Left lung (tissue), 10 donors: ENCODE results near the gene AUTS2. TPM values are rescaled to one million over a fixed set of nuclear protein-coding genes. Genes with fewer than 3 reads are reported as not detected.

Experiments
- ATAC-seq: fragments of 200-7000 bp; cut with Tn5 transposase; one replicate; pipeline ENCODE4 v1.9.1; 2020; ENCODE audit warnings: moderate library complexity
- DNase-seq, 4 donors: peaks; one replicate each; pipeline ENCODE4 v3.0.0-alpha.2; 2013 to 2020
- H3K27ac ChIP-seq, 2 donors: fragments of 200-600 bp; sonication (generic) in 1 of 2; one replicate each; pipeline versions ENCODE4 v1.5.0 to v1.8.0; 2020 to 2021
- H3K27me3 ChIP-seq, 2 donors: fragments of 200-600 bp; sonication (generic) in 1 of 2; one replicate each; pipeline versions ENCODE4 v1.5.0 to v1.8.0; 2020 to 2021
- H3K36me3 ChIP-seq, 2 donors: fragments of 200-600 bp; sonication (generic) in 1 of 2; one replicate each; pipeline versions ENCODE4 v1.5.0 to v1.8.0; 2020 to 2021
- H3K4me1 ChIP-seq, 2 donors: fragments of 200-600 bp; one replicate each; pipeline ENCODE4 v1.8.0; 2021
- H3K4me3 ChIP-seq, 2 donors: fragments of 200-600 bp; sonication (generic) in 1 of 2; one replicate each; pipeline versions ENCODE4 v1.5.0 to v1.8.0; 2020 to 2021; ENCODE audit warnings: mild to moderate bottlenecking in 1 of 2
- H3K9me3 ChIP-seq, 2 donors: fragments of 200-600 bp; sonication (generic) in 1 of 2; one replicate each; pipeline versions ENCODE4 v1.5.0 to v1.8.0; 2020 to 2021
- intact Hi-C, 2 donors: fragments of 100-400 bp; cut with DNase I; formaldehyde crosslinking; loops; one replicate each; pipeline versions ENCODE4 v1.11.2 to v1.14.2; 2022
- polyA plus RNA-seq, 6 donors: library from polyadenylated mRNA; unstranded; fragments of 120-200 nt; gene quantifications; one replicate each; pipeline ENCODE4 v1.2.1, GENCODE V29; 2013; ENCODE audit not compliant: insufficient read length in 6 of 6
- total RNA-seq, 2 donors: library from RNA; stranded (reverse); fragmentation: NEBNext Ultra II Directional; extraction: Animal tissue kit (Norgen Biotek cat#: 25700); gene quantifications; one replicate each; pipeline ENCODE4 v1.2.1, GENCODE V29; 2021
- TF ChIP-seq, protein P1 (sequence below), 2 donors: fragments of 200-600 bp; sonication (generic) in 1 of 2; IDR thresholded peaks; one replicate each; pipeline versions ENCODE4 v1.5.0 to v1.8.0; 2021; ENCODE audit warnings: antibody characterized with exemption in 2 of 2
- donor health status: DM: no; HTN: yes; CAD: no.
- donor health status: DM: no; HTN: no; CAD: no.

The AUTS2 gene
- total and polyA plus RNA-seq, 8 donors = 40.4 to 119 (median 103) TPM

DNA sequence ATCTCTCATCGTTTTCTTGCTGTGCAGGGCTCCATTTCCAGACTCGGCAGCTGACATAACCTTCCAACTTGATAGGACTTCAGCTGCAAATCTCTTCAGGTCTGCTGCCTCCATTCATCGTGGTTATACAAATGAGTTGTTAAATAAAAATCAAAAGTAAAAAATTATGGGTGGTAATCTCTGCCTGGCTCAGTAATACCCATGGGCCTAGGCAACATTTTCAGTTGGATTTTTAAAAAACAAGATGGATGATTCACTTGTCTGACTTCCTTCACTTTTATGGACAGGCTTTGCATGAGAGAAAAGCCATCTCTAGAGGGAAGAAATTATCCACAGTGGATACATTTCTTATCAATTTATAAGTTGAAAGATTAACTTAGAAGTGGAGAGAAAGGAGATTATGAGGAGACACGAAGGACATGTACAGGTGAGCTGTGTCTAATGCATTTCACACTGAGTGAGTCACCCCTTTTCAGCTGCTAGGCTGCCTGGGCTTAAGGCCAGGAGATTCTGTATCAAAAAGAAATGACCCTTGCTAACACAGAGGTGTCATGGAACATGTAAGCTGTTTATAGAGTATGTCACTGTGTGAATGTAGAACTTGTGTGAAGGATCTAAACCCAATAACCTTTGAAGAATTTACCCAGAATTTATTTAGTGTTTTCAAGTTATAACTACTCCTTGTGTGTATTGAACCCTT is 495.1 kb downstream of the AUTS2 start:
- DNase-seq (no peak), ATAC-seq (peak; percentile 76)
- H3K4me3 ChIP-seq = no peak overlapping the region
- H3K4me1 ChIP-seq = no peaks in the 10 kb centered on the region
- no peaks in the 10 kb centered on the region for H3K36me3 ChIP-seq
- TF ChIP-seq, protein P1, sequence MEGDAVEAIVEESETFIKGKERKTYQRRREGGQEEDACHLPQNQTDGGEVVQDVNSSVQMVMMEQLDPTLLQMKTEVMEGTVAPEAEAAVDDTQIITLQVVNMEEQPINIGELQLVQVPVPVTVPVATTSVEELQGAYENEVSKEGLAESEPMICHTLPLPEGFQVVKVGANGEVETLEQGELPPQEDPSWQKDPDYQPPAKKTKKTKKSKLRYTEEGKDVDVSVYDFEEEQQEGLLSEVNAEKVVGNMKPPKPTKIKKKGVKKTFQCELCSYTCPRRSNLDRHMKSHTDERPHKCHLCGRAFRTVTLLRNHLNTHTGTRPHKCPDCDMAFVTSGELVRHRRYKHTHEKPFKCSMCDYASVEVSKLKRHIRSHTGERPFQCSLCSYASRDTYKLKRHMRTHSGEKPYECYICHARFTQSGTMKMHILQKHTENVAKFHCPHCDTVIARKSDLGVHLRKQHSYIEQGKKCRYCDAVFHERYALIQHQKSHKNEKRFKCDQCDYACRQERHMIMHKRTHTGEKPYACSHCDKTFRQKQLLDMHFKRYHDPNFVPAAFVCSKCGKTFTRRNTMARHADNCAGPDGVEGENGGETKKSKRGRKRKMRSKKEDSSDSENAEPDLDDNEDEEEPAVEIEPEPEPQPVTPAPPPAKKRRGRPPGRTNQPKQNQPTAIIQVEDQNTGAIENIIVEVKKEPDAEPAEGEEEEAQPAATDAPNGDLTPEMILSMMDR (IDR thresholded peaks at IDR 0.05) = no peak
- H3K27me3 ChIP-seq = no peaks in the 10 kb centered on the region
- peaks cover 0 to 3% of the 10 kb centered on the region in 2 donors for H3K9me3 ChIP-seq
- H3K27ac ChIP-seq = no peak overlapping the region
- intact Hi-C loops = no loop called here

GRCh38 chr7:70094831-70095230 is 496.6 kb downstream of the AUTS2 start:
- Histone ChIP-seq H3K27ac (no peak overlapping the region), H3K27me3 (no peaks in the 10 kb centered on the region), H3K4me3 (no peak overlapping the region), H3K4me1 (no peaks in the 10 kb centered on the region), H3K36me3 (no peaks in the 10 kb centered on the region), H3K9me3 (no peaks in the 10 kb centered on the region)
- intact Hi-C loops = no loop called here
- TF ChIP-seq, protein P1 (IDR thresholded peaks at IDR 0.05) = no peak
- no peak for DNase-seq
- no peak for ATAC-seq

- no peaks in the 10 kb centered on the region for H3K36me3 ChIP-seq
- H3K27ac ChIP-seq = no peak overlapping the region
- no peaks in the 10 kb centered on the region for H3K27me3 ChIP-seq
- no peaks in the 10 kb centered on the region for H3K9me3 ChIP-seq
- DNase-seq (no peak), ATAC-seq (no peak)
- H3K4me3 ChIP-seq = no peak overlapping the region
- intact Hi-C loops = no loop called here
- no peaks in the 10 kb centered on the region for H3K4me1 ChIP-seq
- TF ChIP-seq, protein P1 (IDR thresholded peaks at IDR 0.05) = no peak
Measured at GRCh38 chr7:70097645-70098044, 499.4 kb downstream of the AUTS2 start.

DNA sequence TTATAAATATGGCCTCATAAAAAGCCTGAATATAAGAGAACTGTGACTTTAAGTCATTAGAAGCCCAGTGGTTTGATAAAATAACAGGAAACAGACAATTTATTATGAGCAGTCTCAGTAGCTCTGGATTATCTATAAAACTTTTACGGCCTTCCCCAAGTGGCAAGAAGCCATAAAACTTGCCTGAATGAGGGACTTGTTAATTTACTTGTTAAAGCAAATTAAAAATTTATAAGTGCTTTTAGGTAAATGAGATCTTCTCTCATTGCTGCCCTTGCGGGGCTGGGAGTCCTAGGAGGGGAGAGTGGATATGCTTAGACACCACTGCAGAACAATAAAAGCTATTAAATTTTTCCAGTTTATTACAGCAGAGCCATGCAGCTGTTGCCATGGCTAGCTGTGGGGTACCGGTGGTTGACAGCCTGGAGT is 499.9 kb downstream of the AUTS2 start:
- intact Hi-C loops = no loop called here
- ATAC-seq = no peak
- TF ChIP-seq, protein P1 (IDR thresholded peaks at IDR 0.05) = no peak
- Histone ChIP-seq H3K27me3 (no peaks in the 10 kb centered on the region), H3K4me3 (no peak overlapping the region), H3K4me1 (no peaks in the 10 kb centered on the region), H3K36me3 (no peaks in the 10 kb centered on the region), H3K9me3 (no peaks in the 10 kb centered on the region), H3K27ac (no peak overlapping the region)
- DNase-seq = no peak

DNA sequence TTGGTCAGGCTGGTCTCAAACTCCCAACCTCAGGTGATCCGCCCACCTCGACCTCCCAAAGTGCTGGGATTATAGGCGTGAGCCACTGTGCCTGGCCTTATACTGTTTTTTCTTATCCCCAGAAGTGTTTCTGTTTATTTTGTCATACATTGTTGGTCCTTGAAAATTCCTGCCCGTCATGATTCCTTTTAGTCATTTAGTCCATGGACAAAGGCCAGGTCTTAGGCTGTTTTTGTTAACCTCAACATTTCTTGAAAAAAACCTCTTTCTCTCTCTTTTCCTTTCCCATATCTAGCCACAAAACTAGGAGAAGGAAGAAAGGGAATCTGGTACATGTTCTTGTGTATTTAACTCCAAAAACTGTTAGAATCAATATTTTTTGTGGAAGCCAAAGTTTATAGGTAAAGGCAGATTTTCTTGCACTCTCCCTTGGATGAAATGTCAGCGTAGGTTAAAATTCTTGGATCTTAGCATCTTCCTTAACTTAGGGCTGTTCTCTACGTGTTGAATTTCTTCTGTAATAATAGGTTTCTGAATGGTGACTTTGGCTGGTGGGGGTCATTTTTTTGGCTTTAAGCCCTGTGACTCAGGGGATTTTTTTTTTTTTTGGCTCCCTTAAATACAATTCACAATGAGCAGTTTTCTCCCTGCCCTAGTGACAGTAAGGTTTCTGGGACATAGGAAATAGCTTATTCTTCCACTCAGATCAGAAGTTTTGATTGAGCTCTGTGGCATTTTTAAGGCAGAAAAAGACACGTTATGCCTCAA is 500.8 kb downstream of the AUTS2 start:
- H3K27ac ChIP-seq = no peak overlapping the region
- no peak for DNase-seq
- TF ChIP-seq, protein P1 (IDR thresholded peaks at IDR 0.05) = no peak
- H3K36me3 ChIP-seq = no peaks in the 10 kb centered on the region
- intact Hi-C loops = no loop called here
- no peaks in the 10 kb centered on the region for H3K4me1 ChIP-seq
- H3K4me3 ChIP-seq = no peak overlapping the region
- ATAC-seq = no peak
- H3K27me3 ChIP-seq = no peaks in the 10 kb centered on the region
- no peaks in the 10 kb centered on the region for H3K9me3 ChIP-seq
